HL-60 (cell line): ENCODE results near the gene ANTXR1.

Experiments used
- DNase-seq, 2 experiments: peaks; one replicate each; pipeline ENCODE4 v3.0.0-alpha.2; 2010 to 2020; ENCODE audit warnings: low read depth in 1 of 2, low spot score in 1 of 2
- H3K27ac ChIP-seq: fragments of 250-450 bp; sonication (Bioruptor Pico); replicated peaks from 2 replicates; pipeline ENCODE4 v1.5.1; 2020; ENCODE audit warnings: mild to moderate bottlenecking, moderate library complexity
- H3K27me3 ChIP-seq: fragments of 250-450 bp; sonication (Bioruptor Pico); 2 replicates; pipeline ENCODE4 v1.5.1; 2021; ENCODE audit warnings: mild to moderate bottlenecking, moderate library complexity; ENCODE audit not compliant: insufficient read depth, poor library complexity, severe bottlenecking
- H3K4me3 ChIP-seq: replicated peaks from 2 replicates; pipeline ENCODE4 v1.5.1; 2011; ENCODE audit warnings: mild to moderate bottlenecking, control low read depth, low read length; ENCODE audit not compliant: insufficient read depth
- CTCF ChIP-seq: IDR thresholded peaks from one replicate; pipeline ENCODE4 v1.5.1; 2011; ENCODE audit warnings: low read length, control low read depth, inconsistent platforms; ENCODE audit not compliant: insufficient read depth
- GABPA ChIP-seq: IDR thresholded peaks from 2 replicates; pipeline ENCODE4 v1.6.1; 2012; ENCODE audit warnings: low read depth
- POLR2AphosphoS5 ChIP-seq: IDR thresholded peaks from 2 replicates; pipeline ENCODE4 v1.6.1; 2012; ENCODE audit warnings: low read depth
- SPI1 ChIP-seq: IDR thresholded peaks from 2 replicates; pipeline ENCODE4 v1.6.1; 2012; ENCODE audit warnings: low read depth, mild to moderate bottlenecking, borderline replicate concordance
- TF ChIP-seq, protein P1 (sequence below): IDR thresholded peaks from 2 replicates; pipeline ENCODE4 v1.6.1; 2012; ENCODE audit warnings: low read depth; ENCODE audit not compliant: insufficient replicate concordance

Gene ANTXR1

GRCh38 chr2:69222953-69223658, 210.1 kb downstream of the ANTXR1 start:
- Histone ChIP-seq H3K4me3 (no peak overlapping the region), H3K27me3 (no peaks in the 10 kb centered on the region), H3K27ac (no peak overlapping the region)
- no peak for DNase-seq
- TF ChIP-seq GABPA = no peak
- no peak for TF ChIP-seq CTCF
- TF ChIP-seq POLR2AphosphoS5 = no peak
- TF ChIP-seq, protein P1, sequence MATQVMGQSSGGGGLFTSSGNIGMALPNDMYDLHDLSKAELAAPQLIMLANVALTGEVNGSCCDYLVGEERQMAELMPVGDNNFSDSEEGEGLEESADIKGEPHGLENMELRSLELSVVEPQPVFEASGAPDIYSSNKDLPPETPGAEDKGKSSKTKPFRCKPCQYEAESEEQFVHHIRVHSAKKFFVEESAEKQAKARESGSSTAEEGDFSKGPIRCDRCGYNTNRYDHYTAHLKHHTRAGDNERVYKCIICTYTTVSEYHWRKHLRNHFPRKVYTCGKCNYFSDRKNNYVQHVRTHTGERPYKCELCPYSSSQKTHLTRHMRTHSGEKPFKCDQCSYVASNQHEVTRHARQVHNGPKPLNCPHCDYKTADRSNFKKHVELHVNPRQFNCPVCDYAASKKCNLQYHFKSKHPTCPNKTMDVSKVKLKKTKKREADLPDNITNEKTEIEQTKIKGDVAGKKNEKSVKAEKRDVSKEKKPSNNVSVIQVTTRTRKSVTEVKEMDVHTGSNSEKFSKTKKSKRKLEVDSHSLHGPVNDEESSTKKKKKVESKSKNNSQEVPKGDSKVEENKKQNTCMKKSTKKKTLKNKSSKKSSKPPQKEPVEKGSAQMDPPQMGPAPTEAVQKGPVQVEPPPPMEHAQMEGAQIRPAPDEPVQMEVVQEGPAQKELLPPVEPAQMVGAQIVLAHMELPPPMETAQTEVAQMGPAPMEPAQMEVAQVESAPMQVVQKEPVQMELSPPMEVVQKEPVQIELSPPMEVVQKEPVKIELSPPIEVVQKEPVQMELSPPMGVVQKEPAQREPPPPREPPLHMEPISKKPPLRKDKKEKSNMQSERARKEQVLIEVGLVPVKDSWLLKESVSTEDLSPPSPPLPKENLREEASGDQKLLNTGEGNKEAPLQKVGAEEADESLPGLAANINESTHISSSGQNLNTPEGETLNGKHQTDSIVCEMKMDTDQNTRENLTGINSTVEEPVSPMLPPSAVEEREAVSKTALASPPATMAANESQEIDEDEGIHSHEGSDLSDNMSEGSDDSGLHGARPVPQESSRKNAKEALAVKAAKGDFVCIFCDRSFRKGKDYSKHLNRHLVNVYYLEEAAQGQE = no peak
- no peak for TF ChIP-seq SPI1

DNA sequence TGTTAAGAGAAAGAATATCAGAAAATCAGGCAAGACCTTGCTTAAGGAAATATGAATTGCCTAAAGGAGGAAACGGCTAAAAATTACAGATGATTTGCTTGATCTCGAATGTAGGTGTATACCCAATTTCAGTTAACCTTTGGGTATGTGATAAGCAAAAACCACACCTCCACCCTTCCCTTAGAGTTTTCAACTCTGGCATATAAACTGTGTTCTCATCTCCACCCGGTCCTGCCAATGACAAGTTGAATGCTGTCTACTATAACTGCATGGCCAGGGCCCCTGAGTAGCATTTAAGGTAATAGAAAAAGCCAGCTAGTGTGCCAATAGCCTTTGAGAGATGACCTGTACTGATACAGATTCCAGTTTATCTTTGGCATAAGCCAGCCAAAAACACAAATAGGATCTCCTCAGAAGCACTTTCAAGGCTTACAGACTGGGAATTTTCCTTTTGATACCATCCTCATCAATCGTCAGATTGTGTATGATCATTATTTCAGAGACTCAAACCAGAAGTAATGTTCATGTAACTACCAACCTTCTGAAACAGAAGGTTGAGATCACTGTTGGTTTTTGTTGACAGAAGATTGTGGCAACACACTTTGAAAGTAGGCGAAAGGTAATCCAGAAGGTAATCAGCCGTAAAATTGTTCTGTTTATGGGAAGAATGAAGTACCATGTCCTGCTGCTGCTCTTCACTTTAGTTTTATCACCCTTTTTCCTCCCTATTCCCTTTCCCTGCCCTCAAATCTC, 211.0 kb downstream of the ANTXR1 start:
- no peak overlapping the region for H3K27ac ChIP-seq
- no peak for TF ChIP-seq CTCF
- no peak for TF ChIP-seq SPI1
- TF ChIP-seq POLR2AphosphoS5 = no peak
- TF ChIP-seq, protein P1 = no peak
- TF ChIP-seq GABPA = no peak
- no peak overlapping the region for H3K4me3 ChIP-seq
- H3K27me3 ChIP-seq = no peaks in the 10 kb centered on the region
- DNase-seq = no peak

DNA sequence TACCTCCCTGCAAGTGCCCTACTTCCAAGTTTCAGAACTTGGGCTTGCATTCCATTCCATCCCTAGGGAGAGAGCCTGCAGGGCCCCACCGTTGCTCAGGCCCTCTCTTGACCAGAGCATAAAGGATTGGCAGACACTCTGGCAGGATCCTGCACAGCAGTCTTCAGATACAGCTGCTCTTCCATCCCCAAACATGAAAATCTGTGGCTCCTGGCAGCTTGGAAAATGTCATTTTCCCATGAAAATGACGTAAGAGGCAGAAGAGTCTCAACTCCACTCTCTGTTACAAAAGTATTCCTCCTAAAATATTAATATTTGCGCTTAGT, 211.5 kb downstream of the ANTXR1 start:
- TF ChIP-seq SPI1 (no peak), CTCF (no peak), POLR2AphosphoS5 (no peak), GABPA (no peak)
- TF ChIP-seq, protein P1 = no peak
- H3K27me3 ChIP-seq = no peaks in the 10 kb centered on the region
- H3K27ac ChIP-seq = no peak overlapping the region
- DNase-seq = no peak
- H3K4me3 ChIP-seq = no peak overlapping the region
